Thyroid gland (tissue), 4 donors: ENCODE results near the gene DAG1. TPM values are rescaled to one million over a fixed set of nuclear protein-coding genes. Genes with fewer than 3 reads are reported as not detected.

Source experiments
- DNase-seq, 2 donors: peaks; one replicate each; pipeline ENCODE4 v3.0.0-alpha.2; 2019
- H3K27ac ChIP-seq, 3 donors: fragments of 200-600 bp; sonication (generic); 1 replicate in 2 of 3; 2 replicates in 1 of 3; pipeline ENCODE4 v1.5.1; 2016 to 2019; ENCODE audit warnings: mild to moderate bottlenecking in 1 of 3, moderate library complexity in 1 of 3
- H3K27me3 ChIP-seq: fragments of 200-600 bp; sonication (generic); one replicate; pipeline ENCODE4 v1.5.1; 2019
- H3K36me3 ChIP-seq, 2 donors: fragments of 200-600 bp; sonication (generic); one replicate each; pipeline ENCODE4 v1.5.1; 2016 to 2019
- H3K4me1 ChIP-seq, 2 donors: fragments of 200-600 bp; sonication (generic); one replicate each; pipeline ENCODE4 v1.5.1; 2017 to 2019
- H3K4me3 ChIP-seq, 3 donors: fragments of 200-600 bp; sonication (generic); replicated peaks in 1 of 3; 1 replicate in 2 of 3; 2 replicates in 1 of 3; pipeline ENCODE4 v1.5.1; 2016; ENCODE audit warnings: mild to moderate bottlenecking in 1 of 3
- H3K9me3 ChIP-seq: fragments of 200-600 bp; sonication (generic); one replicate; pipeline ENCODE4 v1.5.1; 2017
- CTCF ChIP-seq, 6 experiments: fragments of 200-600 bp in 3 of 6; fragments of 450-650 bp in 3 of 6; sonication (generic) in 3 of 6; IDR thresholded peaks; one replicate each; pipeline ENCODE4 v1.5.1; 2016 to 2019; ENCODE audit warnings: antibody characterized with exemption in 6 of 6, mild to moderate bottlenecking in 2 of 6, inconsistent platforms in 1 of 6, moderate library complexity in 1 of 6
- POLR2A ChIP-seq, 2 donors: fragments of 450-650 bp; IDR thresholded peaks; one replicate each; pipeline ENCODE4 v1.6.1; 2017; ENCODE audit warnings: antibody characterized with exemption in 2 of 2, mild to moderate bottlenecking in 2 of 2, moderate library complexity in 1 of 2
- WGBS, 2 donors: methylation state at CpG; one replicate each; pipeline ENCODE4 v1.1.5; 2017; 5-methylcytosine and 5-hydroxymethylcytosine counted together
- intact Hi-C: fragments of 100-400 bp; cut with DNase I; formaldehyde crosslinking; loops from one replicate; pipeline ENCODE4 v1.15.1; 2023
- total RNA-seq, 4 donors: library from RNA; depleted of rRNA; stranded (reverse); fragments of >200 nt; gene quantifications; one replicate each; pipeline ENCODE4 v1.2.3, GENCODE V29; 2016

DAG1 gene
- total RNA-seq, 4 donors from 2014 or later = 55.1 to 86.7 (median 79.6) TPM

GRCh38 chr3:49511639-49512038, 41.6 kb downstream of the DAG1 start:
- intact Hi-C loops = no loop called here
- TF ChIP-seq CTCF (IDR thresholded peaks at IDR 0.05) (no peak), POLR2A (IDR thresholded peaks at IDR 0.05) (no peak)
- Histone ChIP-seq H3K27ac (no peak overlapping the region), H3K9me3 (no peaks in the 10 kb centered on the region), H3K27me3 (no peaks in the 10 kb centered on the region), H3K4me3 (no peak overlapping the region), H3K36me3 (peaks cover 8 to 9% of the 10 kb centered on the region in 2 donors), H3K4me1 (no peaks in the 10 kb centered on the region)
- 90 to 92% methylated on average over 2 of the region's 2 CpGs for WGBS, 2 donors
- DNase-seq = no peak

- peaks cover 8 to 9% of the 10 kb centered on the region in 2 donors for H3K36me3 ChIP-seq
- TF ChIP-seq CTCF (IDR thresholded peaks at IDR 0.05) (no peak), POLR2A (IDR thresholded peaks at IDR 0.05) (no peak)
- 83 to 91% methylated on average over 1 of the region's 1 CpG for WGBS, 2 donors
- no peaks in the 10 kb centered on the region for H3K4me1 ChIP-seq
- no peak for DNase-seq
- no peaks in the 10 kb centered on the region for H3K27me3 ChIP-seq
- H3K4me3 ChIP-seq = no peak overlapping the region
- H3K27ac ChIP-seq = no peak overlapping the region
- intact Hi-C loops = no loop called here
- no peaks in the 10 kb centered on the region for H3K9me3 ChIP-seq
Measured at GRCh38 chr3:49512781-49513355, 42.8 kb downstream of the DAG1 start.

- peaks cover 8 to 9% of the 10 kb centered on the region in 2 donors for H3K36me3 ChIP-seq
- intact Hi-C loops = no loop called here
- 87 to 92% methylated on average over 4 of the region's 4 CpGs for WGBS, 2 donors
Measured at GRCh38 chr3:49513494-49514124, 43.5 kb downstream of the DAG1 start.

GRCh38 chr3:49518016-49518415, 47.9 kb downstream of the DAG1 start:
- 96 to 97% methylated on average over 3 of the region's 3 CpGs for WGBS, 2 donors
- no peak for TF ChIP-seq POLR2A (IDR thresholded peaks at IDR 0.05)
- TF ChIP-seq CTCF (IDR thresholded peaks at IDR 0.05) = no peak
- H3K9me3 ChIP-seq = no peaks in the 10 kb centered on the region
- intact Hi-C loops = no loop called here
- peaks cover 0 to 4% of the 10 kb centered on the region in 2 donors for H3K4me1 ChIP-seq
- H3K27me3 ChIP-seq = no peaks in the 10 kb centered on the region
- no peak overlapping the region for H3K27ac ChIP-seq
- H3K36me3 ChIP-seq = peaks cover 0 to 3% of the 10 kb centered on the region in 2 donors
- no peak overlapping the region for H3K4me3 ChIP-seq
- no peak for DNase-seq

More at GRCh38 chr3:49513494-49514124, 43.5 kb downstream of the DAG1 start:
- H3K4me3 ChIP-seq = no peak overlapping the region
- no peaks in the 10 kb centered on the region for H3K9me3 ChIP-seq
- DNase-seq = no peak
- no peak for TF ChIP-seq POLR2A (IDR thresholded peaks at IDR 0.05)
- TF ChIP-seq CTCF (IDR thresholded peaks at IDR 0.05) = no peak
- no peaks in the 10 kb centered on the region for H3K27me3 ChIP-seq
- H3K27ac ChIP-seq = no peak overlapping the region
- no peaks in the 10 kb centered on the region for H3K4me1 ChIP-seq

GRCh38 chr3:49518441-49518840, 48.4 kb downstream of the DAG1 start:
- no peak overlapping the region for H3K27ac ChIP-seq
- TF ChIP-seq CTCF (IDR thresholded peaks at IDR 0.05) (no peak), POLR2A (IDR thresholded peaks at IDR 0.05) (no peak)
- no peak for DNase-seq
- 95 to 97% methylated on average over 5 of the region's 5 CpGs for WGBS, 2 donors
- H3K9me3 ChIP-seq = no peaks in the 10 kb centered on the region
- H3K36me3 ChIP-seq = peaks cover 0 to 3% of the 10 kb centered on the region in 2 donors
- no peak overlapping the region for H3K4me3 ChIP-seq
- intact Hi-C loops = no loop called here
- H3K4me1 ChIP-seq = peaks cover 0 to 4% of the 10 kb centered on the region in 2 donors
- H3K27me3 ChIP-seq = no peaks in the 10 kb centered on the region
